GM10266 (cell line): Measurements from ENCODE around the gene RNGTT.
"Not testable (repeated sequence)": the region's sequence is repeated elsewhere in the genome, so short reads cannot be mapped to it uniquely, and the experiment has no call there.

Source experiments
- DNase-seq: peaks from one replicate; pipeline ENCODE4 v3.0.0; 2012; ENCODE audit errors: extremely low spot score
- CTCF ChIP-seq: IDR thresholded peaks from 2 replicates; pipeline ENCODE4 v1.5.1; 2012; ENCODE audit warnings: mild to moderate bottlenecking, low read depth; ENCODE audit not compliant: control insufficient read depth, insufficient read depth; ENCODE audit errors: missing control alignments

Gene RNGTT

GRCh38 chr6:88741939-88742338 lies 221.5 kb downstream of the RNGTT start:
- no peak for DNase-seq
- no peak for TF ChIP-seq CTCF

- no peak for TF ChIP-seq CTCF
- DNase-seq: no peak
These were observed 222.3 kb downstream of the RNGTT start for GRCh38 chr6:88741071-88741470.

- no peak for TF ChIP-seq CTCF
- no peak for DNase-seq
These were observed 228.9 kb downstream of the RNGTT start for GRCh38 chr6:88734544-88734943.

DNA sequence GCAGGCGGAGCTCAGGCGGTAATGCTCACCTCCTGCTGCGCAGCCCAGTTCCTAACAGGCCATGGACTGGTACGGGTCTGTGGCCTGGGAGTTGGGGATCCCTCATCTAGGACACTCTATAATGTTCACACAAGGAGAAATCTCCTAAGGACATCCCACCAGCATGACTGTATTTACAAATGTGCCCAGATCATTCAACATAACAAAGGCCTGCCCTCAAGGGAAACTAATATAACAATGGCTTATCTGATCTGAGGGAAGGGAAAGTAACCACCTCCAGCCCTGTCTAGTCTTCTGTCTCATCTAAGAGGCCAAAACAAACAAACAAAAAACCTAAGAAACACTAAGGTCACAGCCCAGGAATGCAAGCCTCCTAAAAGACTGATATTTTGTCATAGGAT lies 232.8 kb downstream of the RNGTT start:
- TF ChIP-seq CTCF: no peak
- no peak for DNase-seq

- TF ChIP-seq CTCF: no peak
- no peak for DNase-seq
These were observed 234.7 kb downstream of the RNGTT start for GRCh38 chr6:88728756-88729155.

DNA sequence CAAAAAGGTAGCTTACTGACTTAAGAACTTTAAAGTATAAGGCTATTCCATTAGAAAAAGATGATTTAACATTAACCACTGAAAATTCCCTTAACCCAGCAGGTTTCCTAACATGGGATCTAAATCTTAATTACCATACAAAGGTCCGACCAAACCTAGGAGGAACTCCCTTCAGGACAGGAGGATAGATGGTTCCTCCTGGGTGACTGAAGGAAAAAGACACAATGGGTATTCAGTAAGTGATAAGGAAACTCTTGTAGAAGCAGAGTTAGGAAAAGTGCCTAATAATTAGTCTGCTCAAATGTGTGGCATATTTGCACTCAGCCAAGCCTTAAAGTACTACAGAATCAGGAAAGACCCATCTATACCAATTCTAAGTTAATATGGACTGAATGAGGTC lies 237.0 kb downstream of the RNGTT start:
- not testable (repeated sequence) for DNase-seq

- DNase-seq: no peak
These were observed 238.1 kb downstream of the RNGTT start for GRCh38 chr6:88725111-88725975.

More at GRCh38 chr6:88725111-88725975, 238.1 kb downstream of the RNGTT start:
- TF ChIP-seq CTCF: no peak
